Glomerular endothelial cell (primary cell): ENCODE results near the gene CDHR3. TPM values are rescaled to one million over a fixed set of nuclear protein-coding genes. Genes with fewer than 3 reads are reported as not detected.

ENCODE experiments used
- DNase-seq: peaks from one replicate; pipeline ENCODE4 v3.0.0-alpha.2; 2011; ENCODE audit warnings: low read depth, low spot score; ENCODE audit errors: extremely low read depth
- total RNA-seq: library from RNA; depleted of rRNA; stranded (reverse); fragments of >200 nt; gene quantifications from 2 replicates; pipeline ENCODE4 v1.2.3, GENCODE V29; 2015

CDHR3 gene
- total RNA-seq, 1 donor from 2014 or later: 4.5 TPM

DNA sequence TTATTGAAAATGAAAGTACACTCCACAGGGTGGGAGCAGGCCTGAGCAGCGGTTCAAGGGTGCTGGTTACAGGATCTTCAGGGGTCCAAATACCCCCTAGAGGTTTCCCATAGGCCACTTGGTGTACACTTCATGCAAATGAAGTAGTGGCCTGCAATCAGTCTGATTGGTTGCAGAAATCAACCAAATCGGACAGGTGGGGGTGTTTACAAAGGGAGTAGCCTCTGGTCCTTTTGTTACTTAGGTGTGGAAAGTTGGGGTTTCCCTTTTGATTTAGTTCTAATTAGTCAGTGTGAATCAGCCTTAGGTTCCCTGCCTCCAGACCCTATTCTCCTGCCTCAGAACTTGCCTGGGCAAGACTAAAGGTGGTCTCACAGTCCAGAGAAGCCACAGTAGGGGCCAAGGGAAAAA is 99.5 kb downstream of the CDHR3 start:
- DNase-seq: no peak

DNA sequence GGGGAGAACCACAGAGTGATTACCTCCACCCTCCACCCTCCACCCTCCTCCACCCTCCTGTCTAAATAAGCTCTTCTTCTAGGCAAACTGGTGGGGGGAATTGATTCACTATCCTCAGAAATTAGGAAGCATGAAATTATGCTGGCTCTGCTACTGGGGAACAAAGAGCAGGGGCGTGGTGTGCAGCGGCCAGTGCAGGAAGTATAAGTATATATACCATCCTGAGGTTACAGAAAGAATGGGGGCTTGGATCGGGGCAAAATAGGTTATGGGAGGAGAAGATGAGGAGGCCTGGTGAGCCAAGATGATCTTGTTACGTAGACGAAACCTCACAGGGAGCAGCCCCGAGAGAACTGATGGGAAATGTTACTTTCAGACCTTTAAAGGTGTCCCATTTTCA is 100.0 kb downstream of the CDHR3 start:
- DNase-seq: no peak

DNA sequence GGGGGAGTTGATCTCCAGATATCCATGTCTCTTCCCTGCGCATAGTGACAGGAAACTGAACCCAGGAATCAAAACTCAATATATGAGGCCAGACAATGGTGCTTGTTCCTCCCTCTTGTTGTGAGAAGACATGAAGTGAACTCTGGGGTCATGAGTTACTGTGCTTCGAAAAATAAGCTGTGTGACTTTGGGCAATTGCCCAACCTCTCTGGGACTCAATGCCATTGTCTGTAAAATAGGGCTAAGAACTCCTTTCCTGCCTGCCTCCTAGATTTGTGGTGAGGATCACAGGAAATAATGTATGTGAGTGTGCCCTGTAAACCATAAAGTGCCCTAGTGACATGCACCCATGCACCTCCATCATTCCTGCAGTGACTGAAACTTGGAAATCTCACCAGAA is 100.6 kb downstream of the CDHR3 start:
- no peak for DNase-seq

DNA sequence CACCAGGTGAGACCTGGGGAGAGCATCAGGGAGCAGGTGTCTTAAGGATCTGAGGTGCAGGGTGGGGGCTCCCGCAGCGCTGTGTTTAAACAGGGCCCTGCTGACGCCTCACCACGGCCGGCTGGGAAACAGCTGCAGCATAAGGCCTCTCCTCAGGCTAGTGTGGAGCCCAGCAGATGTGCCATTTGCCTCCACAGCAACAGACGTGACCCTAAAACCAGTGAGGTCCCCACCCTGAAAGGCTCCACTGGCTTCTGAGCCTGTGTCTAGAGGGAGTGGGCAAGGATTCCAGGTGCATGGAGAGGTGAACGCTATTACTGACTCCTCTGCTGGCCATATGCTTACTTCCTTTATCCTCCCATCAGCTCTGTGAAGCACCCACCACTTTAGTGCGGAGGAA is 101.3 kb downstream of the CDHR3 start:
- DNase-seq: no peak

DNA sequence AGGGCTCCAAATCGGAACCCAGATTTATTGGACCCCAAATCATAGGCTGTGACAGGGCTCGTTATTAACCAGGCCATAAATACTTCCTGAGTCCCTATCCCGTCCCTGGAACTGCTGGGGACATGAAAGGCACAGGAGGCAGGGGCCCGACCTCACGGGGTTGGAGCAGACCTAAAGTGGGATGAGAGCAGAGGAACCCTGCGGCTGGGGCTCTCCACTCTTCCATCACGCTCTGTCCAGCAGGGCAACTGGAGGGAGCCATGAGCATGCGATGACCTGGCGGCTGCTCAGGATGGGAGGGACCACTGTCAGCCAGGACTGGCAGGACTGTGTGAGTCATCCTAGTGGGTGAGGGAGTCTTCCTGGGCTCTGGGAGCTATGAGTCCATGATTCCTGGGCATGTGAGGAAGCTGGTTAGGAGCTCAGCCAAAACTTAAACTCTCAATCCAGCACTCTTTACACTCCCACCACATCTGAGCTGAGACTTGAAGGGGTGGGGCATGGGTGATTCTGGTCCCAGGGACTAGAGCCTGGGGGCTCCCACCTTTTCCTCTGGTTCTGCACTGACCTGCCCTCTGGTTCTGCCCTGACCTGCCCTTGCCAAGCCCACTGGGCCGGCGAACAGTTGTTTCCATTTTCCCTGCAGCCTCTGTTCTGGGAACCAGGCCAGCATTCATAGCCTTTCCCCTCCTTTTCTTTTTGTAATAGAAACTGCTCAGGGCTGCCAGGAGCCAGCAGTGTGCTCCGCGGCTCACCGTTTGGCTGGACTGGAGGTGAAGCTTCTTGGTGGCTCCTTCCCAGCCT is 101.9 kb downstream of the CDHR3 start:
- no peak for DNase-seq

DNA sequence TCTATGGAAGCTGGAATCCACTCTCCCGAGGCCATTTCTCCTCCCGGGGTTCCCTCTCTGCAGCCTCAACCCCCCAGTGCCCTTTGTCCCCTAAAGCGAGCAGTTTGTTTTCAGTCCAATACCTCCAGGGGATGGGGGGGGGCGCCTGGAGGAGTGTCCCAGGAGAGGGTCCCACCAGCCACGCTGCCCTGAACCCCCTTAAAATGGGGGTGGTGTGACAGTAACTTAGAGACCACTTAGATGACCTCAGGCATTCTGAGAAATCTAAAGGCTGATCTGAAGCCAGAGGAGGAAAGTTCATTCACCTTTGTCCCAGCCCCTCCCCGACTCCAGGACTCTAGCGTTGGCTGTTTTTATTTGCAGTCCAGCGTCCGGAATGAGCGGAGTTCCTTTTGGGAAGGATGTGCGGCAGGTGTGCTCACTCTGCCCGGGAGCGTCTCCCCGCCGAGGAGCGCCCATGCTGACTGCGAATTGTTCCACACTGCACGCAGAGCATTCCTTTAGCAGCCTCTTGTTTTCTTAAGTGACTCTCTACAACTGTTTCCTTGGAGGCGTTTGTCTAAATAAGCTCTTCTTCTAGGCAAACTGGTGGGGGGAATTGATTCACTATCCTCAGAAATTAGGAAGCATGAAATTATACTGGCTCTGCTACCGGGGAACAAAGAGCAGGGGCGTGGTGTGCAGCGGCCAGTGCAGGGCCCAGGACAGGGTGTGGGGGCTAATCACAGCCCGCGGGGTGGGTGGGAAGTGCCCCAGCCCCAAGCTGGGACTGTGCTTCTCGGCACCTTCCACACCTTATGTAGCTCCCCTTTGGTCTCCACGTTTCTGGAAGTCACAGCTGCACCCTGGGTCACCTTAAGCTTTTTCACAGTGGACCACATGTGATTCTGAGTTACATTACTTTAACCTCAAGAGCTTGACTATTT is 102.8 kb downstream of the CDHR3 start:
- no peak for DNase-seq

DNA sequence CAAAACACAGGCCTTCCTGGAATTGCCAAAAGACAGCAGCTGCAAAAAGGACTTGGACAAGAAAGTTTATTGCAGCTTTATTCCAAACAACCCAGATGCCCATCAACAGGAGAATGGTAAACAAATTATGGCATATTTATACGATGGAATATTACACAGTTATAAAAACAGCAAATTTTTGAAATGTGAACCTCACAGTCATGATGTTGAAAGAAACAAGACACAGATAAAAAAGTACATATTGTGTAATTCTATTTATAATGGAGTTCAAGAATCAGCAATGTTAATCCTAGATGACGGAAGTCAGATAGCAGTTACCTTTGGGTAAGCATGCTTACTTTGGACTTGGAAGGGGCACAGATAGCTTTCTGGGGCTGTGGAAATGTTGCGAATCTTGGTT is 104.6 kb downstream of the CDHR3 start:
- DNase-seq: no peak

DNA sequence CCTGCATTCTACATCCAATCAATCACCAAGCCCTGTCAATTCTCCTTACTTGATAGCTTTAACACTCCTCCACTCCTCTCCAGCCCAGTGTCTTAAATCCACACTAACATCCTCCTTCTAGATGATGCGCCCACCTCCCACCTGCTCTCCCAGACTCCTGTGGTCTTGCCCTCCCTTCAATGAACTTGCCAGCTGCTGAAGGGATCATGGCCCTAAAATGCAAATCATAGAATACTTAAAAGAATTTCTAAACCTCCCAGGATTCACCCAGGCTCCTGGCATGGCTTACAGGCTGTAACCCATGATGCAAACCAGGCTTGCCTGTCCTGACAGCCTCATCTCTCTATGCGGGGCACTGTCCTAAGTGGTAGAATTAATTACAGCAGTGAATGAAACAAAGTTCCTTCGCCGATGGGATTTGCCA is 105.5 kb downstream of the CDHR3 start:
- no peak for DNase-seq

DNA sequence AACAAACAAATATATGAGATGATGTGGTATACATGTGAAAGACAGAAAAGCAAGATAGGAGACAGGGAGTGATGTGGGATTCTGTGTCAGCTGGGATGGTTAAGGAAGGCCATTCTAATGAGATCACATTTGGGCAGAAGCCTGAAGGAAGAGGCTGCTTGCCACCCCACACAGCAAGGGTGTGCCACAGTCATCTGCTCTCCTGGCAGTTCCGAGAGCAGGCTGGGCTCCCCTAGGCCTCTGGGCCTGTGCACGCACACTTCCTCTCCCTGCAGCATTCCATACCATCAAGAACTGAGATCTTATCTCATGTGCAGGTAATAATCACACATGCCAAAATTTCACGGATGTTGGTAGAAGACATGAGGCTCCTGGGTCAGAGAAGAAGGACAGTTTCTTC is 105.9 kb downstream of the CDHR3 start:
- DNase-seq: no peak

DNA sequence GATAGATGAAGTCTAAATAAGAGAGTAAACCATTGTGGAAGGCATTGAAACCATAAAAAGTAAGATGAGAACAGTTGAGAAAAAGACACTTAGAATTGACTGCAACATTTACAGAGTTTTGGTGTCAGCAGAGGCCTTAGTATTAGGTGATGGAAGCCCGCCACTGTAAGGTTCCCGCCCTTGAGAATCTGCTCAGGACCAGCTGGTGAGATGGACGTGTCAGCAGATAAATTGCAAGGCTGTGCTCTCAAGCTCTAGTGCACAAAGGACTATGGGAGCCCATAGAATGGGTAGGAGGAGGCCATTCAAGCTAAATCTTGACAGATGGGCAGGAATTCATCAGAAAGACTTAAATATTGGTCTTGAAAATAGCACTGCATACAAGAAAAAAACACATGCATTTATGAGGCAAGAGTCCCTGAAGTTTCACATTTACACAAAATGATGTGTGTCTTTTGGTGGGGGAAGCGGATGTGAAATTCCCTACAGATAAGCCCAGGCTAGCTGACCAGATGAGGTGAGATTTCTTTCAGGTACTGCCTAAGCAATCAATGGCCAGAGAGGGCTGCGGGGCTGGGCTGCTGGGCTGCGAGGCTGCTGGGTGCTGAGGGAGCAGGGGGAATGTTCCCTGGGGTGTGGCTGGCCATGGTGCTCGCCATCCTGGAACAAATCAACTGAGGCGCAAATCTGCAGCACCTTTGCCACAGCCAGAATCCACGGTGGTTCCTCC is 106.6 kb downstream of the CDHR3 start:
- DNase-seq: no peak

DNA sequence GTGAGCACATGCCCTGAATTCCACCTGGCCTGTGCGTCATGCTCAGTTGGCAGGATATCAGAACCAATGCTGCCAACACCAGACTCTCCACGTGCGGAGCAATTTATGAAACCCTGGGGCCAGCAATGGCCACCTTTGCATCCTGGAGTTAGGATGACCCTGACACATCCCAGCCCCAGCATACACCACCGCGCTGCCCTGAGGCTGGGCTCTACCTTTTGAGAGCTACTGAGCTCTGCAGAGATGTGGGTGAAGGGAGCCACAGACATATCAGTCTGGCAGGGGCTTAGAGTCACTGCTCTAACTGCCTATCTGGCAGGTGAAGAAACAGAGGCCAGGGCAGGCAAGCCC is 107.1 kb downstream of the CDHR3 start:
- DNase-seq: no peak

DNA sequence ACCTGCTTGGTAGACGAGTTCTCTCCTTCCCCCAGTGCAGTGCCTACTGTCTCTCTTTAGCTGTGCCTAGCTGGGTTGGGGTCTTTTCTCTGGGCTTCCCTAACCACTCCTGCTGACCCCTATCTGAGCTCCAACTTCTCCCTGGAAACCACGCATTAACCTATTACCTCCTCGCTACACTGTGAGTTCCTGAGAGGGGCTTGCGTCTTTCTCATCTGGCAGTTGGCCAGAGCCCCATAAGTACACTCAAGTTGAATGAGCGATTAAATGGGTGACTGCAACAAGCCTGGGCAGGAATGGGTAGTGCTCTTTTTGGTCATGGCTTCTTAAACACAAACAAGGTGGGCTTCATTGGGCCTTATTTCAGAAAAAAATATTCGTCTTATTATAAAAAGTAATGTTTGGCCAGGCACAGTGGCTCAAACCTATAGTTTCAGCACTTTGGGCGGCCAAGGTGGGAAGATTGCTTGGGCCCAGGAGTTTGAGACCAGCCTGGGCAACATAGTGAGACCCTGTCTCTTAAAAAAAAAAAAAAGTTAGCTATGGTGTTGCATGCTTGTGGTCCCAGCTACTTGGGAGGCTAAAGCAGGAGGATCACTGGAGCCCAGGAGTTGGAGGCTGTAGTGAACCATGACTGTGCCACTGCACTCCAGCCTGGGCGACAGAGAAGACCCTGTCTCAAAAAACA is 107.6 kb downstream of the CDHR3 start:
- DNase-seq: no peak

DNA sequence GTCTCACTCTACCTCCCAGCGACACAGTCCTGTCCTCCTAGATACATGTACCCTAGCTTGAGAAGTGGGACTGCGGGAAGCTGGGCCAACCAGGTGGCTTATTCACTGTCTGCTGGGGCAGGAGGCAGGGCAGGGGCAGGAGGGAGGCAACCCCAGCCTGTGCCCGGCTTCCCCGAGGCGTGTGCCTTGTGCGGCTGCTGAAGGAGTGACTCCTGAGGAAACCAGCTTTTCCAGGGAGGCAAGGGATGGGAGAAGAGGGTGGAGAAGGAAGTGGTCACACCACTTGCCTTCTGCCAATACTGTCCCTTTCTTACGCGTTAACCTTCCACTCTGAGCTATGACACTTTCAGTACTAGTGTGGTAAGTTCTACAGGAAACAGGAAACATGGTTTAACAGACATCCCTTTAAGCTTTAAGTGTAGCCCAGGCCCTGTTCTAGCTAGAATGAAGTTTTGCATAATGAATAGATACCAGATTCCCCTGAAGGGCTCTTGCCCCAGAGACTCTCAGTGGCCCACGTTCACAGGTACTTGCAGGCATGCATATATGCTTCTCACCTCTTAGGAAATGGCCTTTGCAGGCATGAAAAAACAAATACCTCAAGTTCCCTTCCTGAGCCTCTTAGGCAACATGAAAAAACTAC is 108.4 kb downstream of the CDHR3 start:
- peak; percentile 36 for DNase-seq

DNA sequence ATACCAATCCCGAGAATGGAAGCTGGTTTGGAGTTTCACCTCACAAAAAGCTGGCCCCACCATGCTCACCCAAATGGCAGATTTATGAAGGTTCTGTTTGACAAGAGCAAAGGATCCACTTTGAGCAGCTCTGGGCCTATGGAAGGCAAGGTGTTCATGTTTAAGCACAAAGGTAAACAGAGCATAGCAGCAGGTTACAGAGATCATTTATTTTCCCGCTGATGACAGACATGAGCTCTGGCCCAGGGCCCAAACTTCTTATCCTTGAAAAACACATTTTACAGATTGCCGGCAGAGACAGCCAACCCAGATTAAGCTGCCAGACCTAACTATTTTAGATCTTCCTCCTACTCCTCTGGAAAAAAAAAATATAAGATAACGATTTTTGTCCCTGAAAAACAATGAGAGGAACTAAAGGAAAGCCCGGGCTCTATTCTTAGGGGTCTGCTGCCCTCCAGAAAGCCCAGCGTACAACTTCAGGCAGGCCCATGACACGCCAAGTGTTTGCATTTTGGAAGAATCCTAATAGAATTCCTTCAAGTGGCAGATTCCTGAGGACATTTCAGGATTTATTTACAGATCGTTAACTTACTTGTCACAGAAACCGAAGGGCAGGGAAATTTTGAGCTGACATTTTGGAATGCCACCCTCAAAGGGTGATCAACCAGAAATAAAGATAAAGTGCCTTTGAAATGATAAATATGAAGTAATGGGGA is 109.1 kb downstream of the CDHR3 start:
- DNase-seq: peak; percentile 51

DNA sequence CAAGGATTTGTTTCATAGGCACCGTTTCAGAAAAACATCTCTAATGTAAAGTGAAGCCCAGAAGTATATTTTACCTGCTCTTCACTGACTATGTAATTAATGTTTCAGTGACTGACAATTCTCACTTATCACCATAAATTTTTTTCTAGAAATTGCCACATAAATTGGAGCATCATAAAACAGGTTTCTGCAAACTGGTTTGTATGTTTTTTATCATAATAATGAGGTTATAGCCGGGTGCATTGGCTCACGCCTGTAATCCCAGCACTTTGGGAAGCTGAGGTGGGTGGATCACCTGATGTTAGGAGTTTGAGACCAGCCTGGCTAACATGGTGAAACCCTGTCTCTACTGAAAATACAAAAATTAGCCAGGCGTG is 109.6 kb downstream of the CDHR3 start:
- DNase-seq: no peak

DNA sequence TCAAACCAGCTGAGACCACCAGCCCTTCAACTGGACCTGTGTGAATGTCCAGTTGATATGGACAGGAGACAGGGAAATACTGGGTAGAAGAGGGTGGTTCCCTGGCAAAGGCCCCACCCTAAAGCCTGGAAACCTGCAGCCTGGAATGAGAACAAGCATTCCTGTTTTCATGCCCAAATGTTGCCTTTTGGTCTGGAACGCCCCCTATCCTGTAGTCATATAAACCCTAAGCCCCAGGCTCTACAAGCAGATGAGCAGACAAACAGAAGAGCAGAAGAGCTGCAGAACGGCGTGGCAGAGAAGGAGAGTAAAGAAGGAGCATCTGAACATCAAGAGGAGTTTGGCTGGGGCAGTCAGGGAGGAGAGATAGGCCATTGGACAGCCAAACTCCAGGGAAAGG is 110.6 kb downstream of the CDHR3 start:
- DNase-seq: no peak

DNA sequence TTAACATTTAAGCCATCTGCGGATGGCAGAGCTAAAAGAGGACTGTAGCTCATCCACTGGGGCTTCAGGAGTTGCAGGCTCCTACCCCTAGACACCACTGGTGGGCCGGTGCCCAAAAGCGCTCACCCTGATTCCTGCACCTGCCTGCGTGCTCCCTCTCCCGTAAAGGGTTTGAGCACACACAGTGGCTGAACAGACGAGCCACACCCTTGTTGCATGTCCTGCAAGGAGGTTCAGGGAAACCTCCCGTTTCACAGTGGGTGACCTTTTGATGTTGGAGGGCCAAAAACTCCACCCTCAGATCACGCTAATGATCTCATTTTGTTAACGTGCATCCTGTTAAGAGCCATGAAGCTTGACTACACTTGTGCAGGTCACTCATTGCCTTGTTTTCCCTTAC is 111.2 kb downstream of the CDHR3 start:
- DNase-seq: no peak

DNA sequence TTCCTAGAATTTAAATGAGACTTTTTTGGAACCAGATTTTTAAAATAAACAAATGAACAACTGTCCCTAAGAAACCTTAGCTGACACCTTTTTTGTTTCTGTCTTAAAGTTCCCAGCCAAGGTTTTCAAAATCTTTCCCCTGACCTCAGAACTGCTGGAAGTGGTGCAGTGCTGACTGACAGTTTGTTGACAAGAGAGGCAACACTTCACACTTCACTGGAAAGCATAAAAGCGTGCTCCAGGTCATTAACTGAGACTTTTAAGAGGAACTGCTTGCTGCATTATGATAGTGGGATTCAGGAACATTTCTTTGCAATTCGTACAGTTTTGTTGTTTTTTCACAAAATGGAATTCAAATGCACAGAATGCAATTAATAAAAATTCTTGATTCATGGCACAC is 112.9 kb downstream of the CDHR3 start:
- DNase-seq: no peak

DNA sequence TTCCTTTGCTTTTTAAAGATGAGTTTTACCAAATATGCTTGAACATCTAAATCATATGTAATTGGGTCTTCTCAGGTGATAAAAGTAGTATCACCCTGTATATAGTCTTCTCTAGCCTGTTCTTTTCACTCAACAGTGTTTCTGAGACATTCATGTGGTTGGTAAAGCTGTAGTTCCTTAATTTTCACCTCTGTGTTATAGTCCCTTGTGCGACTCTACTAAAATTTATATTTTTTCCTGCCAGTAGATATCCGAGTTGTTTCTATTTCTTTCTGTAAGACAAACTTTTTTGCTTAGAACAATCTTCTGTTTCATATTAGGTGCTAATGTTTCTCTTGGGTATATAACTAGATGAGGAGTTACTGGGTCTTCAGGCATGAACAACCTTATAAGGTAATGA is 113.5 kb downstream of the CDHR3 start:
- DNase-seq: no peak
